ENCODE data around the gene TAL1.
"Not testable (repeated sequence)": the region's sequence is repeated elsewhere in the genome, so short reads cannot be mapped to it uniquely, and the experiment has no call there.

The TAL1 gene

DNA sequence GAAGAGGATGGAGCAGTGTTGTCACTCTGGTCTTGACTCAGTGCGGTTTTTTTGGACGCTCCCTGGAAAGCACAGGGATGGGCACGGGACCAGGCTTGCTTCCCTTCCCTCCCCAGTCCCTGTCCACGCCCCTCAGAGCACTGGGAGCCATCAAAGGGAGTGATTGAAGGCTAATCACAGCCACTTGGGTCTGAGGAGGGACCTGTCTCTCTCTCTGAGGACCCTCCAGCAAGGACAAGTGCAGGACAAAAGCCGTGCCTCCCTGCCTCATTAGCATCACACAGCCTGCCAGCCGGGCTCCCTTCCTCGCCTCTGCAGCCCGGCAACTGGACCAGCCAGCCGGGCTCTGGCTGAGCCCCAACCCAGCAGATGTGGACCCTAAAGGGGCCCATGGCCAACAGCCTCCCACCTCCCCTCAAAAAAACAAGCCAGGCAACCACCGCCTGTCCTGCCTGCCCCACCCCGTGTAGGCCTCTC is 23.6 kb downstream of the TAL1 start:
- ChIA-PET POLR2A (ENCODE audit: low non-redundant PET) (no interaction called here), CTCF (interaction anchor here (0.6 to 1.4 kb wide), 2 partner anchors 16 to 136 kb away, joined by 4 to 8 read pairs; no protein-coding TSS in a partner anchor)
- no peak for DNase-seq (ENCODE audit: low spot score)
- H3K27ac ChIP-seq, result no peak overlapping the region
- TF ChIP-seq, protein P1, sequence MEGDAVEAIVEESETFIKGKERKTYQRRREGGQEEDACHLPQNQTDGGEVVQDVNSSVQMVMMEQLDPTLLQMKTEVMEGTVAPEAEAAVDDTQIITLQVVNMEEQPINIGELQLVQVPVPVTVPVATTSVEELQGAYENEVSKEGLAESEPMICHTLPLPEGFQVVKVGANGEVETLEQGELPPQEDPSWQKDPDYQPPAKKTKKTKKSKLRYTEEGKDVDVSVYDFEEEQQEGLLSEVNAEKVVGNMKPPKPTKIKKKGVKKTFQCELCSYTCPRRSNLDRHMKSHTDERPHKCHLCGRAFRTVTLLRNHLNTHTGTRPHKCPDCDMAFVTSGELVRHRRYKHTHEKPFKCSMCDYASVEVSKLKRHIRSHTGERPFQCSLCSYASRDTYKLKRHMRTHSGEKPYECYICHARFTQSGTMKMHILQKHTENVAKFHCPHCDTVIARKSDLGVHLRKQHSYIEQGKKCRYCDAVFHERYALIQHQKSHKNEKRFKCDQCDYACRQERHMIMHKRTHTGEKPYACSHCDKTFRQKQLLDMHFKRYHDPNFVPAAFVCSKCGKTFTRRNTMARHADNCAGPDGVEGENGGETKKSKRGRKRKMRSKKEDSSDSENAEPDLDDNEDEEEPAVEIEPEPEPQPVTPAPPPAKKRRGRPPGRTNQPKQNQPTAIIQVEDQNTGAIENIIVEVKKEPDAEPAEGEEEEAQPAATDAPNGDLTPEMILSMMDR (conservative IDR thresholded peaks at IDR 0.05; ENCODE audit: low read depth), result no peak

DNA sequence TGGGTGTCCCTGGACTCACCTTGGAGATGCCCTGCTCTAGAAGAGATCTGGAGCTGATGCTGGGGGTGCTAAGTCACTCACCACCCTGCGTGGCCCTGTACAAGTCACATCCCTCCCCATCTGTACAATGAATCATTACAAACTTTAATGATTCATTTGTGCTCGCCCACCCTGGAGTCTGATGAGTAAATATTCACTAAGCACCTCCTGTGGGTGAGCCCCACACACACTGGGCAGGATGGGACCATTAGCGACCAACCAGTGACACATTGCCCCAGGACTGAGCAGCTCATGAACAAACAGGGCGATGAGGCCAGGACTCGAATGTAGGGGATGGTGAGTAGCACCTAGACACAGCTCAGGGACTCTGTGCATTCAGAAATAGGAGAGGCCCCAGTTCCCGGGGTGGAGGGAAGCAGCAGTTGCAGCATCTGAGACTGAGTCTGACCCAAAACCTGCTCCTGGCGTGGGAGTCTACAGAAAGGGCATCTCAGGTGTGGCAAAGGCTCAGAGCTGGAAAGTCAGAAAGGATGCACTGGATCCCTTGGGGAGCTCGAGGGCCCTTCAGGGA is 24.1 kb downstream of the TAL1 start:
- no peak overlapping the region for H3K27ac ChIP-seq
- ChIA-PET CTCF (interaction anchor here (0.6 to 1.4 kb wide), 2 partner anchors 15 to 136 kb away, joined by 4 to 8 read pairs; no protein-coding TSS in a partner anchor), POLR2A (ENCODE audit: low non-redundant PET) (no interaction called here)
- DNase-seq (ENCODE audit: low spot score), result no peak
- TF ChIP-seq, protein P1 (conservative IDR thresholded peaks at IDR 0.05; ENCODE audit: low read depth), result no peak

DNA sequence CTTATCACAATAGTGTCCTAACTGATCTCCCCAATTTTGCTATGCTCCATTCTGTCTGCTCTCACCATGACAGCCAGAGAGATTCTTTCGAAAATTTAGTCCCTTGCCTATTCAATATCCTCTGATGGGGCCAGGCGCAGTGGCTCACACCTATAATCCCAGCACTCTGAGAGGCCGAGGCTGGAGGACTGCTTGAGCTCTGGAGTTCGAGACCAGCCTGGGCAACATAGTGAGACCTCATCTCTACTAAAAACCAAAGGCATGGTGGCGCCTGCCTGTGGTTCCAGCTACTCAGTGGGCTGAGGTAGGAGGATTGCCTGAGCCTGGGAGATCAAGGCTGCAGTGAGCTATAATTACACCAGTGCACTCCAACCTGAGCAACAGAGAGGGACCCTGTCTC is 26.1 kb downstream of the TAL1 start:
- TF ChIP-seq, protein P1 (conservative IDR thresholded peaks at IDR 0.05; ENCODE audit: low read depth), result no peak
- POLR2A ChIA-PET (ENCODE audit: low non-redundant PET), result no interaction called here
- DNase-seq (ENCODE audit: low spot score), result no peak
- no peak overlapping the region for H3K27ac ChIP-seq
- CTCF ChIA-PET, result interaction anchor here (1.4 kb wide), 1 partner anchor 12 kb away, joined by 4 read pairs; no protein-coding TSS in a partner anchor

DNA sequence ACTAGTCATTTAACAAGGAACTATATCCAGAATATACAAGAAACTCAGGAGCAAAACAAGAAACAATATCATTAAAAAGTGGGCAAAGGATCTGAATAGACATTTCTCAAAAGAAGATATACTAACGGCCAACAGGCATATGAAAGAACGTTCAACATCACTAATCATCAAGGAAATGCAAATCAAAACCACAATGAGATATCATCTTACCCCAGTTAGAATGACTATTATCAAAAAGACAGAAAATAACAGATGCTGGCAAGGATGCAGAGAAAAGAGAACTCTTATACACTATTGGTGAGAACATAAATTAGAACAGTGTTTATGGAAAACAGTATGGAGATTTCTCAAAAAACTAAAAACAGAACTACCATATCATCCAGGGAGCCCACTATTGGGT is 28.5 kb downstream of the TAL1 start:
- DNase-seq (ENCODE audit: low spot score); H3K27ac ChIP-seq; CTCF ChIA-PET; POLR2A ChIA-PET (ENCODE audit: low non-redundant PET): not testable (repeated sequence)

DNA sequence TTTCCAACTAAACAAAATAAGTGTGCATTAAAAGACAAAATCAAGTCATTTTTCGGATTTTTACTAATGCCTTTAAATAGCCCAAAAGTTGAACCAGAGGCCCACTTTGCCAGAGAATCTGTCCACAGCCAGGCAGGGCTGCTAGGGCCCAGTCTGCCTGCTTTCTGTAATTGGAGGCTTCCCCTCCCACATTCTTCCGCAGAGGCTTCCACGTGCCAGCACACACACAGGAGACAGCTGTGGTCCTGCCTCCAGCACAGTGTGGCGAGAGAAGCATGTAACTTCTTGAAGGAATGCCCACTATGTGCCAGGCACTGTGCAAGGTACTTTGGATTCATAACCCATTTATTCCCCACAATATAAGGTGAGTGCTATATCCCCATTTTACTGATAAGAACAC is 30.8 kb downstream of the TAL1 start:
- CTCF ChIA-PET, result interaction anchor here (1.4 kb wide), 1 partner anchor 8 kb away, joined by 16 read pairs; no protein-coding TSS in a partner anchor
- POLR2A ChIA-PET (ENCODE audit: low non-redundant PET), result no interaction called here
- TF ChIP-seq, protein P1 (conservative IDR thresholded peaks at IDR 0.05; ENCODE audit: low read depth), result no peak
- H3K27ac ChIP-seq, result no peak overlapping the region
- no peak for DNase-seq (ENCODE audit: low spot score)

DNA sequence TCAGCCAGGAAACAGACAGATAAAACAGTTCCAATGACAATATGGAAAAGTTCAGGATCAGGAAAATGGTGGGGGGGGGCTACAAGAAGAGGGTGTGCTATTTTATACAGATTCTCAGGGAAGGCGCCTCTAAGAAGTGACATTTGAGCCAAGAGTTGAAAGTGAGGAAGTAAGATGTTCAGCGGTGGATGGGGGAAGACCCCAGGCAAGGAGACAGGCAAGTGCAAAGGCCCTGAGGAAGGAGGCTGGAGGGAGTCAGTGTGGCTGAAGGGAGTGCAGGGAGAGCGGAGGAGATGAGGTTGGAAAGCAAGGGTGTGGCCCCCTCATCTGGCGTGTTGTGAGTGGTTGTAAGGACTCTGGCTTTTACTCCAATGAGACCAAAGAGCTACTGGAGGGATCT is 33.8 kb downstream of the TAL1 start:
- TF ChIP-seq, protein P1 (conservative IDR thresholded peaks at IDR 0.05; ENCODE audit: low read depth), result no peak
- H3K27ac ChIP-seq, result no peak overlapping the region
- DNase-seq (ENCODE audit: low spot score), result no peak
- ChIA-PET POLR2A (ENCODE audit: low non-redundant PET) (no interaction called here), CTCF (no interaction called here)

DNA sequence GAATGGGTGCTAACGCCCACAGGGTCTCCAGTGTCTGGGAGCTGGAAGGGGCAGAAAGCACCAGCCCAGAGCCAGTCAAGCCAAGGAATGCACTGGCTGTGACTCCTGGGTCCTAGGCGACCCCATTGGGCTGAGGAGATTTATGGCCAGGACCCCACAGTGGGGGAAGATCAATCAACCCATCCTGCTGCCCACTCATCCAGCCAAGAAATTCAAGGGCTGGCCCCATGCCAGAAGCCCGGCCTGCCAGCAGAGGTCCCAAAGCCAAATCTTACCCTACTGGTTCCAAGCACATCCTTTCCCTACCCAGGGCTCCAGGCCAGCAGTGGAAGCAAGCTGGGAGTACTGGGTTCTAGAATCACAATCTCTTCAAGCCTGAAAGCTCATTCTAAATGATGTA is 35.4 kb downstream of the TAL1 start:
- no peak for DNase-seq (ENCODE audit: low spot score)
- ChIA-PET CTCF (interaction anchor here (0.9 kb wide), 1 partner anchor 67 kb away, joined by 5 read pairs; no protein-coding TSS in a partner anchor), POLR2A (ENCODE audit: low non-redundant PET) (no interaction called here)
- H3K27ac ChIP-seq, result no peak overlapping the region
- TF ChIP-seq, protein P1 (conservative IDR thresholded peaks at IDR 0.05; ENCODE audit: low read depth), result no peak

DNA sequence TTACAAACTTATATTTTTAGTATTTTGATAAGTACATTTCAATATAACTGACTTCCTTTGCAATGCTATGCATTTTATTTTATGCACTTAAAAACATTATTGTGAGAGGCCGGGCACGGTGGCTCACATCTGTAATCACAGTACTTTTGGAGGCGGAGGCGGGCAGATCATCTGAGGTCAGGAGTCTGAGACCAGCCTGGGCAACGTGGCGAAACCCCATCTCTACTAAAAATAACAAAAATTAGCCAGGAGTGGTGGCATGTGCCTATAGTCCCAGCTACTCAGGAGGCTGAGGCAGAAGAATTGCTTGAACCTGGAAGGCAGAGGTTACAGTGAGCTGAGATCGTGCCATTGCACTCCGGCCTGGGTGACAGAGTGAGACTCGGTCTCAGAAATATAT is 36.0 kb downstream of the TAL1 start:
- DNase-seq (ENCODE audit: low spot score); POLR2A ChIA-PET (ENCODE audit: low non-redundant PET); H3K27ac ChIP-seq; CTCF ChIA-PET: not testable (repeated sequence)

All from RWPE1 (cell line).